ENCODE results near the gene WWOX. TPM values are rescaled to one million over a fixed set of nuclear protein-coding genes. Genes with fewer than 3 reads are reported as not detected.

The WWOX gene
- polyA plus RNA-seq, 1 donor from 2014 or later: 25.6 TPM

GRCh38 chr16:79215289-79215688, 1115.8 kb downstream of the WWOX start:
- Histone ChIP-seq H4K20me1 (ENCODE audit: insufficient read depth) (no peaks in the 10 kb centered on the region), H3K27me3 (ENCODE audit: insufficient read depth, low read depth, low read length) (no peaks in the 10 kb centered on the region), H3K79me2 (replicated peaks; ENCODE audit: insufficient read depth, low read length) (no peaks in the 10 kb centered on the region), H3K4me3 (ENCODE audit: low read length) (no peak overlapping the region), H3F3A (ENCODE audit: insufficient read depth, low read length, poor library complexity, severe bottlenecking) (no peaks in the 10 kb centered on the region), H2AFZ (ENCODE audit: low read depth, low read length) (no peak overlapping the region), H3K9ac (ENCODE audit: low read length) (no peak overlapping the region), H3K27ac (ENCODE audit: low read length) (no peak overlapping the region), H3K36me3 (ENCODE audit: insufficient read depth, low read length) (no peaks in the 10 kb centered on the region), H3K9me3 (ENCODE audit: low read length) (no peaks in the 10 kb centered on the region), H3K9me2 (ENCODE audit: insufficient read depth, low read length) (no peaks in the 10 kb centered on the region), H3K4me2 (ENCODE audit: low read length) (no peak overlapping the region)
- TF ChIP-seq REST (IDR thresholded peaks at IDR 0.05; ENCODE audit: borderline replicate concordance): no peak
- TF ChIP-seq POLR2AphosphoS5 (IDR thresholded peaks at IDR 0.05): no peak
- TF ChIP-seq EP300 (conservative IDR thresholded peaks at IDR 0.05; ENCODE audit: poor library complexity, severe bottlenecking): no peak
- no peak for TF ChIP-seq MXI1 (conservative IDR thresholded peaks at IDR 0.05; ENCODE audit: poor library complexity, severe bottlenecking)
- no peak for TF ChIP-seq SMC3 (conservative IDR thresholded peaks at IDR 0.05; ENCODE audit: poor library complexity)
- no peak for TF ChIP-seq EZH2 (IDR thresholded peaks at IDR 0.05; ENCODE audit: borderline replicate concordance, insufficient read depth, low read length, poor library complexity, severe bottlenecking)

DNA sequence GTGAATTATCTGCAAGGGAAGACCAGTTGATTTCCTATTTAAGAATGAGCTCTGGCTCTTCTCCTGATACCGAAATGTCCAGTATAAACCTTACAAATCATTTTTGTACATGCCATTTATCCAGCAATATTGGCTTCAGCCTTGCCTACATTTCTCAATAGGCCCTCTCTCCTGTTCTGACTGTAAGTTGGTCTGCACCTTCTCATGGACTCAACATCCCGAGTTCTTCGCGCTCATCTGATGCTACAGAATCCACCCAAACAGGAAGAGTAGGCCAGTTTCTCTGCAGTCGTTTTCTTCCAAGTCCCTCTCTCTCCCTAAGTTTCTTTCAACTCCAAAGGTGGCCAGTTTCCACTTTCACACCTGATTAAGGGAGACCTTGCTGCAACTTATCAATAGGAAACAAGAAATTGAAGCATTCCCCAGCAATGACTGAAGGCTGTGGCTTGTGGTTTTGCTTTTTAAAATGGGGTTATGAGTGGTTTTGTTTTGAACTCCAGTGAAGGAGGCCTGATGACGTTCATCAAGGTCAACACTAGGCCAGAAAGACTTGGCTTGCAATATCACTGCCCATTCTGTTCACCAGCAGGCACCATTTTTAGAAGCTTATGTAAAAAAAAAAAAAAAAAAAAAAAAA, 1118.0 kb downstream of the WWOX start:
- TF ChIP-seq REST (IDR thresholded peaks at IDR 0.05; ENCODE audit: borderline replicate concordance) (no peak), RAD21 (conservative IDR thresholded peaks at IDR 0.05) (no peak), TAF1 (IDR thresholded peaks at IDR 0.05; ENCODE audit: low read depth) (no peak), MXI1 (conservative IDR thresholded peaks at IDR 0.05; ENCODE audit: poor library complexity, severe bottlenecking) (no peak), EP300 (conservative IDR thresholded peaks at IDR 0.05; ENCODE audit: poor library complexity, severe bottlenecking) (no peak), SMC3 (conservative IDR thresholded peaks at IDR 0.05; ENCODE audit: poor library complexity) (no peak), EZH2 (IDR thresholded peaks at IDR 0.05; ENCODE audit: borderline replicate concordance, insufficient read depth, low read length, poor library complexity, severe bottlenecking) (no peak), POLR2AphosphoS5 (IDR thresholded peaks at IDR 0.05) (no peak)
- TF ChIP-seq, protein P1, sequence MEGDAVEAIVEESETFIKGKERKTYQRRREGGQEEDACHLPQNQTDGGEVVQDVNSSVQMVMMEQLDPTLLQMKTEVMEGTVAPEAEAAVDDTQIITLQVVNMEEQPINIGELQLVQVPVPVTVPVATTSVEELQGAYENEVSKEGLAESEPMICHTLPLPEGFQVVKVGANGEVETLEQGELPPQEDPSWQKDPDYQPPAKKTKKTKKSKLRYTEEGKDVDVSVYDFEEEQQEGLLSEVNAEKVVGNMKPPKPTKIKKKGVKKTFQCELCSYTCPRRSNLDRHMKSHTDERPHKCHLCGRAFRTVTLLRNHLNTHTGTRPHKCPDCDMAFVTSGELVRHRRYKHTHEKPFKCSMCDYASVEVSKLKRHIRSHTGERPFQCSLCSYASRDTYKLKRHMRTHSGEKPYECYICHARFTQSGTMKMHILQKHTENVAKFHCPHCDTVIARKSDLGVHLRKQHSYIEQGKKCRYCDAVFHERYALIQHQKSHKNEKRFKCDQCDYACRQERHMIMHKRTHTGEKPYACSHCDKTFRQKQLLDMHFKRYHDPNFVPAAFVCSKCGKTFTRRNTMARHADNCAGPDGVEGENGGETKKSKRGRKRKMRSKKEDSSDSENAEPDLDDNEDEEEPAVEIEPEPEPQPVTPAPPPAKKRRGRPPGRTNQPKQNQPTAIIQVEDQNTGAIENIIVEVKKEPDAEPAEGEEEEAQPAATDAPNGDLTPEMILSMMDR (IDR thresholded peaks at IDR 0.05; ENCODE audit: poor library complexity, severe bottlenecking): no peak
- H3K79me2 ChIP-seq (replicated peaks; ENCODE audit: insufficient read depth, low read length): no peaks in the 10 kb centered on the region

More for the DNA sequence above, 1118.0 kb downstream of the WWOX start:
- Histone ChIP-seq H3K27ac (ENCODE audit: low read length) (no peak overlapping the region), H3K36me3 (ENCODE audit: insufficient read depth, low read length) (no peaks in the 10 kb centered on the region), H3K9me2 (ENCODE audit: insufficient read depth, low read length) (no peaks in the 10 kb centered on the region), H3K4me3 (ENCODE audit: low read length) (no peak overlapping the region), H3K4me2 (ENCODE audit: low read length) (no peak overlapping the region), H3K9me3 (ENCODE audit: low read length) (no peaks in the 10 kb centered on the region), H3F3A (ENCODE audit: insufficient read depth, low read length, poor library complexity, severe bottlenecking) (no peaks in the 10 kb centered on the region), H4K20me1 (ENCODE audit: insufficient read depth) (no peaks in the 10 kb centered on the region), H3K27me3 (ENCODE audit: insufficient read depth, low read depth, low read length) (no peaks in the 10 kb centered on the region), H3K9ac (ENCODE audit: low read length) (no peak overlapping the region), H2AFZ (ENCODE audit: low read depth, low read length) (no peak overlapping the region)

Measured in neural cell (in vitro differentiated cells).